ENCODE data around the gene SPRR5. TPM values are rescaled to one million over a fixed set of nuclear protein-coding genes. Genes with fewer than 3 reads are reported as not detected.

SPRR5 gene, protein sequence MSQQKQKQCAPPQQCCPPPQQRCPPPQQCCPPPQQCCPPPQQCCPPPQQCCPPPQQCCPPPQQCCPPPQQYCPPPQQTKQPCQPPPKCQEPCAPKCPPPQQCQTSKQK
- total RNA-seq: not detected
- long read RNA-seq: 0 reads

DNA sequence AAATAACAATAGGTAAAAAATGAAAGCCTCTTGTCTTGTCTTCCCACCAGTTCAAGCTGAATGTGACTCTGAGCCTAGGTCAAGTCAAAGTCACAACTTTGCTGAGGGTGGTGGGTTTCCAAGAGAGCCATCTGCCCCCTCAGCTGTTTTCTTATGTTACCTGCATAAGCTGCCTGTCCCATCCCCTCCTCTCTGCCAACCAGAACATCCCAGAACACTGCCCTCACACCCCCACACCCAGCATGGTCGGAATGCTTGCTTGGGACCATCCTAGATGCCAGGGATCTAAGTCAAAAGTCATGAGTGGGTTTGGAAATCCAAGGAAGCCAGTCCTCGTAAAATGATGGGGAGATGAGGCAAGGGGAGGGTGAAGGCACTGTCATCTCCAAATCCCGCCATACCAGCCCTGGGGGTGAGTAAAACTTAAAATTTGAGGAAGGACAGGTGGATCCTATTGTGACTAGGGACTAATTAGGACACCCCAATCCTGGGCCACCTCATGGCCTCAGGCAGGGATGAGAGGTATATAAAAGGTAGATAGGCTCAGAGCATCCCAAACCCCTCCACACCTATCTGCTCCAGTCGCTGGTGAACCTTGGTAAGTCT, at the start of gene SPRR5:
TSS of gene SPRR5 (plus strand) at position 556 of the 606 bp plus-strand sequence. CDS start 1,349 bp downstream, outside the sequence.
- no peak for ATAC-seq
- DNase-seq: no peak
- intact Hi-C loops (cut with DNase I): no loop called here

DNA sequence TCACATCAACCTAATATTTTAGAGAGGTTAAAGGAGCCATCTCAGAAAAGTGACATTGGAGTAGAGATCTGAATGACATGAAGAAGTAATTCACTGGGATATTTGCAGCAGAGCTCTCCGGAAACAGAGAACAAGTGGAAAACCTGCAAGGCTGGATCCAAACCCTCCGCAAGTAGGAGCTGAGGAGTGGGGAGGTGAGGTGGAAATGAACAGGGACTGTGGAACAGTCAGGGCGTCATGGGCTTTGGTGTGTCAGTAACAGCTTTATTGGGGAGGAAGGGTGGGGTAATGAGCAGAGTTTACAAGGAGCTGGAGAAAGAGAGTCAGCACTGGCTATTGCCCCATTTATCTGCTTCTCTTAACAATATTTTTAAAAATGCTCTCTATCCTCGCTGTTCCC, 48.0 kb upstream of the SPRR5 start:
- DNase-seq (no peak), ATAC-seq (no peak)
- intact Hi-C loops (cut with DNase I): no loop called here

DNA sequence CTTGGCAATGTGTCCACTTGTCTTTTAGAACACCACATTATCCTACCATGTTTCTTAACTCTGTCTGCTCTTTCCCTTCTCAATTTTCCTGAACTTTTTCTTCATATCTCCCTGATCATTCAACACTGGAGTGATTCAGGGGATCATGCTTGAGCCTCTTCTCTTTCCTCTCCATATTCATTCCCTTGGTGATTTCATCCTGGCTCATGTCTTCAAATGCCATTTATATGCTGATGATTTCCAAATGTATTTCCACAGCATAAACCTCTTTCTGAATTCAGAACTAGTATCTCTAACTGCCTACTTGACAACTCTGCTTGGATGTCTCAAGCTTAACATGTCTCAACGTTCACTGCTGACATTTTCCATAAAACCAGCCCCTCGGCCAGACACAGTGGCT, 47.1 kb upstream of the SPRR5 start:
- DNase-seq (no peak), ATAC-seq (no peak)
- intact Hi-C loops (cut with DNase I): no loop called here

DNA sequence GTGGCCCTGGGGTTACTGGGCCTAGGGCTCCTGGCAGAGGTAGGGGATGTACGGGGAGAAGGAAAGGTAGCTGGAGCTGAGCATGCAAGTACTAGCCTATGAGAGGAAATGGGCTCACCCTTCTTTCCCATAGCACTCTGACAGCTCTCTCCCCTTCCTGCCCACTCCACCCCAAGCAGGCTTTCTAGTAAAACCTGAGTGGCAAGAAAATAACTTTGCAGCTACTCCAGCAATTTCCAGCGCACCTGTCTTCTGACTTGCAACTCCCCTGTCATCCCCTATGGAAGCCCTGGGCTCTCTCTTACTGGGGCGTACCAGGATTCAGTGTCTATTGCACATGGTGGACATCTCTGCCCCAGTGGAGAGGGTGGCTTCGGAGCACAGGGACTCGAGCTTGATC, 45.4 kb upstream of the SPRR5 start:
- DNase-seq: no peak
- intact Hi-C loops (cut with DNase I): no loop called here

DNA sequence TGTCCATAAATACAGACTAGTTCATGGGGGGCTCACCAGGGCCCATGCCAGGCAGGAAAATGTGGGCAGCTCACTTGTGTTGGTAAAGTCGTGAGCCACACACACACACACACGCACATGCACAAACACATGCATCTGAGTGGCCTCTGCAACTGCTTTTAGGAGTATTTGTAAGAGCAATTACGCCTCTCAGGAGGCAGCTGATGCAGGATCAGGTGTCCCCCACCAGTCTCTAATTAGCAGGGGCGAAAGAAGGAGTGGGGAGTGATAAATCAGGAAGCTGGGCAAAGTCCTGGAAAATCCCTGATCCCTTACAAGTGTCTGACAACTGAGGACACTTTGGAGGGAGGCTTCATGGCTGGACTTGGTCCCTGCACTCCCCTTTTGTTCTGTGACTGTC, 44.4 kb upstream of the SPRR5 start:
- intact Hi-C loops (cut with DNase I): no loop called here
- DNase-seq (no peak), ATAC-seq (no peak)

More for the DNA sequence above, 45.4 kb upstream of the SPRR5 start:
- no peak for ATAC-seq

DNA sequence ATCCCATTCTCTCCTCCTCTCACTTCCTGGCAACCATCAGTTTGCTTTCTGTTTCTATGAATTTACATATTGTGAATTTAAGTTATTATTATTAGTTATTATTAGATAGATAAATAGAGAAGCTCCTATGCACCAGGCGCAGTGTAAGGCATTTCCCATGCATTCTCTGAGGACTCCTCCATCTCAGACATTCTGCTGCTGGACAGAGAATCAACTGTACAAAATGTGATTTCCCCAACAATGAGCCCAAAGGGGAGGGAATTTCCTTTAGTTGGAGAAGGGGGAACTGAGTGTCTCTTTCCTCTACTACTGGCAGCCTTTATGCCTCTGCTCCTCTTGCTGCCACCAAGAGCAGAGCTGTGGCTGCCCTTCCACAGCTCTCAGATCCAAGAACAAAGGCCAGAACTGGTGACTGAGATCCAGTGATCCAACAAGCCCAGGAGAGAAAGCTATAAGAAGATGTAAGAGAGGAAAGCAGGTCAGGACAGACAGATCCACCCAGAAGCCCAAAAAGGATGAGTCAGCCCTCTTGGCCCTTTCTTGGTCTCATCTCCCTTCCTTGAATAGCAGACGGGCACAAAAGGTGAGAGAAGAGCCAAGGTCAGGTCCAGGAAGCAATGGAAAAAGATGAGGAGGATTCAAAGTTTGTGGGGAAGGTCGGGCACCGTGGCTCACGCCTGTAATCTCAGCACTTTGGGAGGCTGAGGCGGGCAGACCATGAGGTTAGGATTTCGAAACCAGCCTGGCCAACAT, 42.1 kb upstream of the SPRR5 start:
- ATAC-seq: no peak

DNA sequence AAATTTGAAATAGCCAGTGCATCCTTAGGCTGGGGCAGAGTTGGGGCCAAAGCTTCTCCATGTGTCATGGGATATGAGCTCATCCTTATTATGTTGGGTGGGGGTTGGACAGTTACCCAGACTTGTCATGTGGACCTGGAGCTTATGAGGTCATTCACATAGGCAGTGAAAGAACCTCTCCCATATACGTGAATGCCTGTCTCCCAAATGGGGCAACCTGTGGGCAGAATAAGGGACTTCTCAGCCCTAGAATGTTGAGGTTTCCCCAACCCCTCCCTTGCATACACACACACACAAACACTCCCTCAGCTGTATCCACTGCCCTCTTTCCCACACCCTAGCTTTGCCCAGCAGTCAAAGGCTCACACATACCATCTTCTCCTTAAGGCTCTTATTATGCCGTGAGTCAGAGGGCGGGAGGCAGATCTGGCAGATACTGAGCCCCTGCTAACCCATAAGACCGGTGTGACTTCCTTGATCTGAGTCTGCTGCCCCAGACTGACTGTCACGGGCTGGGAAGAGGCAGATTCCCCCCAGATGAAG, 40.9 kb upstream of the SPRR5 start:
- DNase-seq (no peak), ATAC-seq (peak in 1 of 2 donors; percentile 47)
- intact Hi-C loops (cut with DNase I): no loop called here

More for the DNA sequence above, 42.1 kb upstream of the SPRR5 start:
- intact Hi-C loops (cut with DNase I): no loop called here
- no peak for DNase-seq

DNA sequence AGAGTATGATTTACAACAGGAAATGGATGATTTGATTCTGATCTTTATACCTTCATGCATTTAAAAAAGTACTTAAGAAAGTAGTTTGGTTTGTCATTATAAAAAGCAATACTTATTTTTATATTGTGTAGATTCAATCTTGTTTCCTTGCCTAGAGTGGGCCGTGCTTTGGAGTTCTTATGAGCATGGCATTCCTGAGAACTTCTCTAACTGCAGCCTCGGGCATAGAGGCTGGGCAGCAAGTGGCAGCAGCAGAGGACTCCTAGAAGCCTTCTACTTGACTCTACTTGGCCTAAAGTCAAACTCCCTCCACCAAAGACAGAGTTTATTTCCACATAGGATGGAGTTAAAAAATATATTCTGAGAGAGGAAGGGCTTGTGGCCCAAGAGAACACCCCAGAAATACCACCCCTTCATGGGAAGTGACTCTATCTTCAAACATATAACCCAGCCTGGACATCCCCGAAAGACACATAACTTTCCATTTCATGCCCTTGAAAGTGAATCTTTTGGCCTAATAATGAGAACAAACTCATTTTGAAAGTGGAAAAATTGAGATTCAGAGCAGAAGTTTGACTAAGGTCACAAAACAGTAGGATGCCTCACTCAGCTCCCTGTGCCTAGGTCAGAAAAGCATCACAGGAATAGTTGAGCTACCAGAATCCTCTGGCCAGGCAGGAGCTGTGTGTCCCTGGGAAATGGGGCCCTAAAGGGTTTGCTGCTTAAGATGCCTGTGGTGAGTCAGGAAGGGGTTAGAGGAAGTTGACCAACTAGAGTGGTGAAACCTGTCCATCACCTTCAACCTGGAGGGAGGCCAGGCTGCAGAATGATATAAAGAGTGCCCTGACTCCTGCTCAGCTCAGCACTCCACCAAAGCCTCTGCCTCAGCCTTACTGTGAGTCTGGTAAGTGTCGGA, 39.1 kb upstream of the SPRR5 start, which contains the start of gene IVL:
TSS of gene IVL (plus strand) at position 861 of the 916 bp plus-strand sequence. CDS start 1,252 bp downstream, outside the sequence.
- DNase-seq (no peak), ATAC-seq (no peak)
- intact Hi-C loops (cut with DNase I): no loop called here

DNA sequence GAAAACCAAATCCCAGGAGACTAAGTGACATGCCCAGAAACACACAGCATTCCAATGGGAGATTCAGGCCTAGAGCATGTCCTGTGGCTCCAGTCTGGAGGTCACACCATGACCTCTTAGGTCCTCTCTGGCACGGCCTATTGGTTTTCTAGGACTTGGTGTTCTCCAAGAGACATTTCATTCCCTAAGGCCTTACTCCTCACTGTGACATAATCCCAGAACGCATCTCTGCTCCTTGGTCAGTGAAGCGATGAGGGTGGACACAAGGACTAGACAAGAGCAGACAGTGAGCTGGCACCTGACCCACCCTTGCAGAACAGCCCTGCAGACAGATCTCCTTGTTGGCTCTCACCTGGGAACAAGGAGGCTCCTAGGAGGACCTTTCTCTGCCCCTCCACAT, 37.8 kb upstream of the SPRR5 start:
- no peak for DNase-seq
- intact Hi-C loops (cut with DNase I): no loop called here

DNA sequence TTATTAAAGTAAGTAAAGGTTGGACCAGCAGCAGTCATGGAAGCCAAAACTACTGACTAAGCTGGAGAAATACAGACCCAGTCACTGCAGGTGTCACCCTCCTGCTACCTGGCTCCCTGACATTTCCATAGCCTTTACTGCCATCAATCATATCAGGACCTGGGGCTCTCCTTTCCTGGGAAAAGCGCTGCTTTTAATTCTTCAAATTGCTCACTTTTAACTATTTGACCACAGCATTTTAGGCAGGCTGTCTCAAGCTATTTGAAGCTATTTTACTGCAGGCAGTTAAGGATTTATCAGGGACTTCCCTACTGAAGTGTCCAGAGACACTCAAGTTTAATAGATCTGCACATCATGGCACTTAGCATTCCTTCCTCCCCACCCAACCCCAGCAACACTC, 34.5 kb upstream of the SPRR5 start:
- ATAC-seq (no peak), DNase-seq (no peak)
- intact Hi-C loops (cut with DNase I): no loop called here

More for the DNA sequence above, 37.8 kb upstream of the SPRR5 start:
- no peak for ATAC-seq

DNA sequence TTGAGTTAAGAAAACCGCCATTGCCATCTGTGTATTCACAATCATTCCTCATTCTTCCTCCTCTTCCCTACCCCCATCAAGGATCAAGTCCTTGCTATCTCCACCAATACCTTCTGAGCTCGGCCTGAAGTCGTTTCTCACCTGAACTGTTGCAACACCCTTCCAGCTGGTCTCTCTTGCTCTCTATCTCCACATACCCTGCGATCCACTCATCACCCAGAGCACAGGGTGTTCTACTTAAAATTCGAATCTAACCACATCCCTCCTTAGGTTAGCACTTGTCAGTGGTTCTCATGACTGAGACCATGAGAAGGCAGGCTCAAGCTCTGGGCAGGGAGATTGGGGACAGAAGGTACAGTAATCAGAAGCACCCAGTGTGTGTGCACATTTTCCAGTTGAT, 34.1 kb upstream of the SPRR5 start:
- ATAC-seq: no peak
- intact Hi-C loops (cut with DNase I): no loop called here
- no peak for DNase-seq

DNA sequence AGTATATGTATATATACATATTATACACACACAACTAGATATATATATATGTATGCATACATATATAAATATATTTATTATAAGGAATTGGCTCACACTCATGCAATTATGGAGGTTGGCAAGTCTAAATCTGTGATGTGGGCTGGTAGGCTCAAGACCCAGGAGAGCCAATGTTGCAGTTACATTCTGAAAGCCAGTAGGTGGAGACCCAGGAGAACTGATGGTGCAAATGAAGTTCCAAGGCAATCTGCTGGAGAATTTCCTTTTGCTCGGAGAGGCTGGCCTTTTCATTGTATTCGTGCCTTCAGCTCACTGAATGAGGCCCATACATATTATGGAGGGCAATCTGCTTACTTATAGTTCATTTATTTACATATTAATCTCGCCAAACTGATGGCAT, 29.2 kb upstream of the SPRR5 start:
- intact Hi-C loops (cut with DNase I): no loop called here
- ATAC-seq: peak in 1 of 2 donors; percentile 60
- DNase-seq: no peak

DNA sequence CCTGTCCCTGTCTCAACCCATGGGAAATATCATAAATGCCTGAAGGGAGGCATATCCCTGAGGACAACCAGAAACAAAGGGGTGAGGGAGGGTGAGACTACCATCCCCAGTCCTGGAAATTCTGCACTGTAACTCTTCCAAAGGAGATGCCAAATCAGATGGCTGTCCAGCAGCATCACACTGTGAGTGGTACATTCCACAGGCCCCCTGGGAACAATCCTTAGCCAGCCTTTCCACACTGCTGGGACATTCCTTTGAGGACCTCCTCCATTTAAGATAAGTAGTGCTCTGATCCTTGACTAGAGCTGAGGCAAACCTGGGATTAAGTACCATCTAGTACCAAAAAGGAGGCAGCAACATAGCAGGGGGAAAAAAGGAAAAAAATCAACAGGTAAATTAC, 27.9 kb upstream of the SPRR5 start:
- DNase-seq (no peak), ATAC-seq (no peak)
- intact Hi-C loops (cut with DNase I): no loop called here

DNA sequence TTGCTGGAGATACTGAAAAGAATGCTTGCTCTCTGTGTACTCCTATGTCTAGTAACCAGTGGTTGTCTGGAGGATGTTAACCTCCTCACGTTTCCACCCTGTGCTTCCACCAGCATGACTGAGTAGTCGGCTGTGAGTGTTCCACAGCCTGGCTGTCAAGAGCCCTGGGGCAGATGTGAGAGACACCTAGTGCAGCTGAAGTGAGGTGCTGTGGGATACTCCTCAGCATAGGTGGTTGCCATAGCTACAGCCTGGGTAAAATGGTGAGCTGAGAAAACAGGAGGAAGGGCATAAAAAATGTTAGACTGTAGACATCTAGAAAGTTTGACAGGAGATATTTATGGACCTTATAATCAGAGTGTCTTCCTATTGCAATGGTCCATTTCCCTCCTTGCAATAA, 22.8 kb upstream of the SPRR5 start:
- ATAC-seq (no peak), DNase-seq (no peak)

DNA sequence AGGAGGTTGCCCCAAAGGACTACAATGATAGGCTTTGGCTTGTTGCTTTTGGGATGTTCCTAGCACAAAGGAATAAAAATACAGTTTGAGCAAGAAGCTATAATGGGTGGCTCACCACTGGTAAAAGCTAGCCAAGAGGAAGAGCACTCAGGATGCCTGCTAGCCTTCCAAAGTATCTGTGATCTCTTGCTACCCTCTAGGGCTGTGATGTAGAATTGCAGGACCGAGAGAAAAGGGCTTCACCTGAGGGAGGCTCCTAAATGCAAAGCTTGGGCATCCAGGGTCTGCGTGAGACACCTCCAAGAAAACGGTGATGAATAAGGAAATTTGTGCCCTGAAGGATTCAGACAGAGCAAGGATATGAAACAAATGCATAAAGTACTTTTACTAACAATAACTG, 20.9 kb upstream of the SPRR5 start:
- no peak for DNase-seq
- ATAC-seq: no peak
- intact Hi-C loops (cut with DNase I): no loop called here

More for the DNA sequence above, 22.8 kb upstream of the SPRR5 start:
- intact Hi-C loops (cut with DNase I): no loop called here

DNA sequence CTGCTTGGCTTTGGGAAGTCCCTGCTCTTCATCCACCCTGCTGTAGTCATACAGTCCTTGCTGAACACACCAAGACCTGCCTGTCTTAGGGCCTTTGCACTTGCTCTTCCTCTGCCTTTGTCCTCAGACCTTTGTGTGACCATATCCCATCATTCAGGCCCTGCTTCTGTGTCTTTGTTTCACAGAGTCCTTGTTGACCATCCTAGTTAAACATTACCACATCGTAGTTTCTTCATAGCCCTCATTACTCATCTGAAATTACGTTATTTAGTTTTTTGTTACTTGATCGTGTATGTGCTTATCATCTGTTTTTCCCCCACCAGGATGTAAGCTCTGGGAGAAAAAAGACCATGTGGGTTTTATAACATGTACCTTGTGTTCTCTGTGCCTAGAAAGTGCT, 18.3 kb upstream of the SPRR5 start:
- intact Hi-C loops (cut with DNase I): no loop called here
- DNase-seq: no peak
- ATAC-seq: no peak

DNA sequence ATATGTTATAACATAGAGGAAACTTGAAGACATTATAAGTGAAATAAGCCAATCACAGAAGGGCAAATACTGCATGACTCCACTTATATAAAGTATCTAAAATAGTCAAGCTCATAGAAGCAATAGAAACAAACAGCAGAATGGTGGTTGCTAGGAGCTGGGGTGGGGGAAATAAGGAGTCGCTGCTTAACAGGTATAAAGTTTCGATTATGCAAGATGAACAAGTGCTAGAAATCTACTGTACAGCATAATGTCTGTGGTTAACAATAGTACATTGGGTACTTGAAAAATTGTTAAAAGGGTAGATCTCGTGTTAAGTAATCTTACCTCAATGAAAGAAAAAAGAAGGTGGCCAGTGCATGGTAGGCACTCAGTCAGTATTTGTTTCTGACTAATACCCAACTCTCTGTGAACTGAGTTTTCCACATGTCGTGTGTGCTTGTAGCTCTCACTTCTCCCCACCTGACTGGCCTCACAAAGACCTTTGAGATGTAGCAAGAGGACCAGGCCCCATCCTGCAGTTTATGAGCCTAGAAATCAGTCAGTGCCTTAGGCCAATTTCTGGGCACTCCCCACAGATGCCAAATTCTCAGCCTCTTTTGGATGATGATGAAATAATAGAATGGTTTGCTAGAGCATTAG, 14.7 kb upstream of the SPRR5 start:
- intact Hi-C loops (cut with DNase I): no loop called here
- ATAC-seq (no peak), DNase-seq (no peak)

DNA sequence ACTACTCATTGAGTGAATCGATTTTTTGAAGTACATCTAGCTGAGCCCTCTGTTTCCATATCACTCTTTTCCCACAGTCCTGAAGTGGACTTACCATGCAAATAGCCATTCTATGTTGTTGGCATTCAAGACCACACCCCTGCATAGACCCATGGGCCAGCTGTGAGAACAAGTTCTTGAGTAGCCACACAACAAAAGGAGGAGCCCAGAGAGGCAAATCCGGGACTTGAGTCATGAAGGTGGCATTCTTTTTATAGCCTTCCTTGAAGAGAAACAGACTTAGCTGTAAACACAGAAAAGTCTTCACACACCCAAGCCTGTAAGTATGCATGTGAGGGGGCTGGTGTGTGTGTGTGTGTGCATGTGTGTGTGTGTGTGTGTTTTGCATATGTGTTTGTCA, 13.8 kb upstream of the SPRR5 start:
- ATAC-seq (no peak), DNase-seq (no peak)
- intact Hi-C loops (cut with DNase I): no loop called here

DNA sequence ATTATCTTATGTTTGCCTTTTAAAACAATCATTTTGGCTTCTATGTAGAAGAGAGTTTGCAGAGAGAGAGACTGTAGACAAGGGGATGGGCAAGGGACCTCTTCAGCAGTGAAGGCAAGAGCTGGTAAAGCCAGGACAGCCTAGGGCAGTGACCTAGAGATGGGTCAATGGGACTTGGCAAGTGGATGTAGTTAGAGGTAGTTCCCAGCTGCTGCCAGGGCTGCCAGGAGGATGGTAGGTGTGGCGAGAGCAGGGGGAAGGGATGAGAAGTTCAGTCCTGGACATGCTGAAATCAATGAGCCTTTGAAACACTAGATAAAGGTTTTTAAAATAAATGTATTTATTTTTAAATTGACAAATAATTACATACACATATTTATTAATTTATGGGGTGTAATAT, 6.4 kb upstream of the SPRR5 start:
- ATAC-seq (no peak), DNase-seq (no peak)
- intact Hi-C loops (cut with DNase I): no loop called here

Measured in left cardiac atrium (tissue), 4 donors.